Stimulated activated CD4-positive, alpha-beta T cell treated with anti-CD3 and anti-CD28 coated beads, Interleukin-1b, Interleukin-23, amount 100 ng/mL, for 1 hour (primary cell): ENCODE data around the gene PSME3.

Experiments
- DNase-seq, 2 donors: peaks; one replicate each; pipeline ENCODE4 v3.0.0-alpha.2; 2020; ENCODE audit warnings: low read depth in 2 of 2

The PSME3 gene

GRCh38 chr17:42832934-42833766 lies at the start of gene PSME3:
TSS of gene PSME3 (plus strand) at chr17:42833397. CDS start at chr17:42833632, 235 bp downstream.
- DNase-seq: peak; percentile 57 to 75

GRCh38 chr17:42783791-42784138 lies 49.4 kb upstream of the PSME3 start:
- no peak for DNase-seq

- DNase-seq: no peak
These were observed 48.8 kb upstream of the PSME3 start for GRCh38 chr17:42784409-42784808.

DNA sequence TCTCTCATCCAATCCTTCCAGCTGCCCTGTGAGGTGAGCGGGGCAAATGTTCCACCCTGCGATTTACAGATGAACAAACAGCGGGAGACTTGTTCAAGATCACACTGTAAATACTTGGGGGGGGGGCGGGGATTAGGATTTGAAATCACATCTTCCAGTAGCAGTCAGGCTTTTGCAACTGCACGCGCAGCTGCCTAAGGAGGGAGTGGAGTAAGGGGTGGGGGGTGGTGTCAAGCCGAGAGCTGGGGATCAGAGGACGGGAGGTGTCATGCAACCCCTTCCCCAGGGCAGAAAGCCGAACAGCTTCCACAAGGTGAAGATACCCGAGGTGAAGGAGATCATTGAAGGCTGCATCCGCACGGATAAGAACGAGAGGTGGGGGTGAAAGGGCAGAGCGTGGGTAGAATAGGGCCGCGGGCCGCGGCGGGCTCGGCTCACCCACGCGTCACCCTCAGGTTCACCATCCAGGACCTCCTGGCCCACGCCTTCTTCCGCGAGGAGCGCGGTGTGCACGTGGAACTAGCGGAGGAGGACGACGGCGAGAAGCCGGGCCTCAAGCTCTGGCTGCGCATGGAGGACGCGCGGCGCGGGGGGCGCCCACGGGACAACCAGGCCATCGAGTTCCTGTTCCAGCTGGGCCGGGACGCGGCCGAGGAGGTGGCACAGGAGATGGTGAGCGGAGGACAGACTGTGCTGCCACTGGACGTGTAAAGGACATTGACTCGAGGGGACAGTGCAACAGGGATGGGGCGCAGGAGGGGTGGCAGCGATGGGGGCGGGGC lies 48.2 kb upstream of the PSME3 start:
- no peak for DNase-seq

GRCh38 chr17:42787266-42787665 lies 45.9 kb upstream of the PSME3 start:
- DNase-seq: no peak

DNA sequence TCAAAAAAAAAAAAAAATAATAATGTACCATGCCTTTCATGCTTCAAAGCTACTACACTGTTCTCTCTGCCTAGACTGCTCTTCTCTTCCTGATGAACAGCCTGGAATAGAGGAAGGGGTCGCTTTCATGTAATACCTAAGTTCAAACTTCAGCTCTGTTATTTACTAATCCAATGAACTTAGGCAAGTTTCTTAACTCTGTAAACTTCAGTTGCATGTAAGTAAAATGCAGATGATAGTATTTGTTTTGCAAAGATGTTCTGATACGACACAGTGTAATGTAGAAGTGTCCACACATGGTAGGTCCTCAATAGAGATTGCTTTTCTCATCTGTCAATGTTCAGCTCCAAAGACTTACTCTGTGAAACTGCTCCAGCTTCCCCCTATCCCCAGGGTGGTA lies 41.2 kb upstream of the PSME3 start:
- DNase-seq: no peak

- DNase-seq: no peak
These were observed 40.7 kb upstream of the PSME3 start for GRCh38 chr17:42792545-42792944.

DNA sequence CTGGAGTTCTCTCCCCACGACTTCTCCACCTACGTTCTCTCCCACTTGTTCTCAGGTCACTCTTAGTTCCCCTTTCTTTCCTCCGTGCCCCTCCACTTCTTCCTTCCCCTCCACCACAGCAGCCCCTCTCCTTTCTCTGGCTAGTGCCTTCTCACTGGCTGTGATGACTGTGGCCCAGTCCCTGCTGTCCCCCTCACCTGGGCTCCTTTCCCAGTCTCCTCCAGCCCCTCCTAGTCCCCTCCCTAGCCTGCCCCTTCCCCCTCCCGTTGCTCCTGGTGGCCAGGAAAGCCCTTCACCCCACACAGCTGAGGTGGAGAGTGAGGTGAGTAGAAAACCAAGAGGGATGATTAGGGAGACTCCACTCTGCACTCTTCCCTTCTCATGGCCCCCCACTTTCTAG lies 38.1 kb upstream of the PSME3 start:
- DNase-seq: no peak

DNA sequence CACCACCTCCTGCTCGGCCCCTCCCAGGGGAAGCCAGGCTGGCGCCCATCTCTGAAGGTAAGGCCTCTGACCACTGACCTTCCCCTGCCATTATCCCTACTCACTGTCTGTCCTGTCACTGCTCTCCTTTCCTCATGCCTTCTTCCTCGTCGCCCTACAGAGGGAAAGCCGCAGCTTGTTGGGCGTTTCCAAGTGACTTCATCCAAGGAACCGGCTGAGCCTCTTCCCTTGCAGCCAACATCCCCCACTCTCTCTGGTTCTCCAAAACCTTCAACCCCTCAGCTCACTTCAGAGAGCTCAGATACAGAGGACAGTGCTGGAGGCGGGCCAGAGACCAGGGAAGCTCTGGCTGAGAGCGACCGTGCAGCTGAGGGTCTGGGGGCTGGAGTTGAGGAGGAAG lies 37.7 kb upstream of the PSME3 start:
- DNase-seq: no peak

DNA sequence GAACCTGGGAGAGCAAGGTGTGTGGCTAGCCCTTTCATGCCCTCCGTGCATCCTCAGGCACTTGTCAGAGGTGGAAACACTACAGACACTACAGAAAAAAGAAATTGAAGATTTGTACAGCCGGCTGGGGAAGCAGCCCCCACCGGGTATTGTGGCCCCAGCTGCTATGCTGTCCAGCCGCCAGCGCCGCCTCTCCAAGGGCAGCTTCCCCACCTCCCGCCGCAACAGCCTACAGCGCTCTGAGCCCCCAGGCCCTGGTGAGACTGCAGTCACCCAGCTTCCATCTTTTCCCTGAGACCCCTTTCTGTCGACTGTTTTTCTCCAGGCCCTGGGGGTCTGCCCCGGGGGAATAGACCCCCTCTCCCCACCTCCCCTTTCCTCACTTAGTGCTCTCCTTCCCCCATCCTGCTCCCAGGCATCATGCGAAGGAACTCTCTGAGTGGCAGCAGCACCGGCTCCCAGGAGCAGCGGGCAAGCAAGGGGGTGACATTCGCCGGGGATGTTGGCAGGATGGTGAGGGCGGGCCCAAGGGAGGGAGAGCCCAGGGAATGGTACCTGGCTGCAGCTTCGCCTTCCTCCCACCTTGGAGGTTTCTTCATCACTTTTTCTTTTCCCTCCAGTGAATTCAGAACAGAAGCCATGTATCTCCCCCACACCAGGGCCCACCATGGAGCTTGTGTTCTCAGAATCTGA lies 37.0 kb upstream of the PSME3 start:
- no peak for DNase-seq

GRCh38 chr17:42797067-42798007 lies 35.9 kb upstream of the PSME3 start:
- no peak for DNase-seq

GRCh38 chr17:42798011-42798382 lies 35.2 kb upstream of the PSME3 start:
- DNase-seq: no peak

DNA sequence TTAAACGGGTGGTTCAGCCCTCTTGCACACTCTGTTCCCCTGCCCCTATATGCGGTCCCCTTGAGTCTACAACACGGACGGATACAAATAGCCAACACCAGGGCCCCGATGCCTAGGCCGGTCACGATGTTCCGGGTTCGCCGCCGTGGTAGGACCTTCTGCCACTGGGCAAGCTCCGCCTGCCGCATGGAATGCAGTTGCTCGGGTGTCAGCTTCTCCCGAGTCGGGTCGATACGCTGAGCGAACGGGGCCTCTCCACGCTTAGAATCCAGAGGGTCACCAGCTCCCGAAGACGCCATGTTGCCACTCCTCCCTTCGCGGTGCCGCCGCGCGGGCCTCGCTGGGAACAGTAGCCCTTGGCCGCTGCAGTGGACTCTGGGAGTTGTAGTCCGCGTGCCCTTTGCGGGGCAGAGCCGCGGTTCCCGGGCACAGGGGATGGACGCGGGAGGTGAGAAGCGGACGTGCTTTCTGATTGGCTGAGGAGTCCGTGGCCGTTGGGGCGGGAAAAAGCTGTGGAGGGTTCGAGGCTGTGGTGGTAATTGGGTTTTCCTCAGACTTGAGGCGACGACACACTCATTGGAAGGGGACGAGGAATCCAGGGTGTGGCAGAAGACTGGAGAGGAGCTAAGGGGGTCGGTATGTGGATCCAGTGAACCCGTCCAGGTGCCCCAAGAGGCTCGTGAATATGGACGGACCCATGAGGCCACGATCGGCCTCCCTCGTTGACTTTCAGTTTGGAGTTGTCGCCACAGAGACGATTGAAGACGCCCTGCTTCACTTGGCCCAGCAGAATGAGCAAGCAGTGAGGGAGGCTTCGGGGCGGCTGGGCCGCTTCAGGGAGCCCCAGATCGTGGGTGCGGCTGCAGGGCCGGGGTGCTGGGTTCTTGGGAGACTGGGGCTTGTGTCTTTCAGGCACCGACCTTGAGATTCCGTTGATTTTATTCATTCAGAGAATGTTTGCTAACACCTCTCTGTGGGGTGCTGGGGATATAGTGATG lies 34.5 kb upstream of the PSME3 start, which contains the start of the genes CNTD1 and COA3:
CNTD1 (plus strand) TSS at position 479 of the 998 bp plus-strand sequence; CDS start at position 686, 207 bp downstream.
COA3 (minus strand) TSS at position 322 of the 998 bp plus-strand sequence; CDS start at position 299, 23 bp downstream.
- DNase-seq: peak; percentile 37 to 60

- DNase-seq: no peak
These were observed 29.9 kb upstream of the PSME3 start for GRCh38 chr17:42803074-42803883.

- DNase-seq: no peak
These were observed 28.3 kb upstream of the PSME3 start for GRCh38 chr17:42804918-42805367.

DNA sequence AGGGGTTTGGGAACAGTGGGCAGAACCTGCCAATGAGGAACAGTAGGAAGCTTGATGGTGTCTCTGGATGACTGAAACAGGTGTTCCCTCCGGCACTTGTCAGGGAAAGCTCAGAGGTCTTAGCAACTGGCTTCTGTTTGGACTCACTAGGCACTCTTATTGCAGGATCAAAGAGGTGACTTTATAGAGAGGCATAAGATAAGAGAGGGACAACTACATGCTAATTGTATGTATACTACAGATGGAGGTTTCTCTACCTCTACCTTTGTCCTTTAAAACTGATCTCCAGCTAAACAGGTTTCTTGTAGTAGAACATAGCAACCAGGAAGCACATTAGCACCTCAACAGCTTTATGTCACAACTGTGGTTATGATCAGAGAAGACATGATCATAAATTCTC lies 26.9 kb upstream of the PSME3 start:
- DNase-seq: no peak

DNA sequence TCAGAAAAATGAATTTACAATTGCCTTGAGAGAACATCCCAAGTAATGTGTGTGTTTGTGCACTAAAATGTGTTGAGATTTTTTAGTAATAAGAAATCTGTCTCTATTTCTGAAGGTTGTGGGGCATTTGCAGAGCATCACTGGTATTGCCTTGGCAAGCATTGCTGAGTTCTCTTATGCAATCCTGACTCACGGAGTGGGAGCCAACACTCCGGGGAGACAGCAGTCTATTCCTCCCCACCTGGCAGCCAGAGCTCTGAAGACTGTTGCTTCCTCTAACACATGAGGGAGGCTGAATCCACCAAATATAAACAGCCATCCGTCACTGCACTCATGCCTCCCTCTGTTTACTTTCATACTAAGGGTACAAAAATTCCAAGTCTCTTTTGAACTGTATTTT lies 23.9 kb upstream of the PSME3 start:
- no peak for DNase-seq

GRCh38 chr17:42814633-42815399 lies 18.4 kb upstream of the PSME3 start:
- DNase-seq: no peak
